ENCODE measurements around the gene MBD3L4. TPM values are rescaled to one million over a fixed set of nuclear protein-coding genes. Genes with fewer than 3 reads are reported as not detected.
"Not testable (repeated sequence)": the region's sequence is repeated elsewhere in the genome, so short reads cannot be mapped to it uniquely, and the experiment has no call there.

MBD3L4 gene
- polyA plus RNA-seq, 2 donors: not detected

DNA sequence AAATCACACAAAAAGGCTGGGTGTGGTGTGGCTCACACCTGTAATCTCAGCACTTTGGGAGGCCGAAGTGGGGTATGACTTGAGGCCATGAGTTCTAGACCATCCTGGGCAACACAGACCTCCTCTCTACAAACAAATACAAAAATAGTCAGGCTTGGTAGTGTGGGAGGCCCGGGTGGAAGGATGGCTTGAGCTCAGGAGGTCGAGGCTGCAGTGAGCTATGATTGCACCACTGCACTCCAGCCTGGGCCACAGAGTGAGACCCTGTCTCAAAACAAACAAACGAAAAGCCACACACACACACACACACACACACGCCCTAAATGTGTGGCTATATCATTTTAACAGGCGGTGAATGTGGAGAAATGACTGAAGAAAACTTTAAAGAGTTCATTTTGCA is 28.6 kb upstream of the MBD3L4 start:
- Histone ChIP-seq H3K27ac (ENCODE audit: low read depth in 2 of 2, low read length in 1 of 2) (no peak overlapping the region), H3K9me3 (ENCODE audit: control insufficient read depth in 2 of 2, insufficient read depth in 1 of 2, low read depth in 1 of 2, low read length in 1 of 2) (no peaks in the 10 kb centered on the region), H3K36me3 (ENCODE audit: control insufficient read depth in 2 of 2, insufficient read depth in 2 of 2, low read length in 1 of 2) (peaks cover 0 to 3% of the 10 kb centered on the region in 2 donors), H3K4me1 (ENCODE audit: control insufficient read depth in 2 of 2, insufficient read depth in 2 of 2, low read length in 1 of 2) (peaks cover 0 to 2% of the 10 kb centered on the region in 2 donors), H3K27me3 (ENCODE audit: control insufficient read depth in 1 of 2, insufficient read depth in 2 of 2, low read length in 2 of 2) (no peaks in the 10 kb centered on the region), H3K4me3 (ENCODE audit: low read depth in 1 of 2, low read length in 2 of 2) (no peak overlapping the region)
- 83 to 88% methylated on average over 6 of the region's 6 CpGs for WGBS, 2 donors

DNA sequence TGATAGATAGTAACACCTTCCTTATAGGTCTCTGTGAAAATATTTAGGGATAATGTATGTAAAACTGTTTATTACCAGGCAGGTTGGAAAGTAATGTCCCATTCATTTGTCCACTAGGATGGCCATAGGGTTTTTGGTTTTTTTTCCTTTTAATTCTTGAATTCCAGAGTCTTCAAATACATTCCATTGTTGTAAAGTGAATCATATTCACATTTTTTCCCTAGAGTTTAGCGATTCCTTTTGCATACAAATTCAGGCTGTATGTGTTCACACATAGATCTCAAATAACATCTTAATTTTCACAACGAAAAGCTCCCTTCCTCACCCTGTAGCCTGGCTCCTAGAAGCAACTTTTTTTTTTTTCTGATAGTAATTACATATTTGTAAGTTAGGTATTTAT is 27.7 kb upstream of the MBD3L4 start:
- Histone ChIP-seq H3K27me3 (ENCODE audit: control insufficient read depth in 1 of 2, insufficient read depth in 2 of 2, low read length in 2 of 2) (no peaks in the 10 kb centered on the region), H3K27ac (ENCODE audit: low read depth in 2 of 2, low read length in 1 of 2) (no peak overlapping the region), H3K9me3 (ENCODE audit: control insufficient read depth in 2 of 2, insufficient read depth in 1 of 2, low read depth in 1 of 2, low read length in 1 of 2) (no peaks in the 10 kb centered on the region), H3K4me1 (ENCODE audit: control insufficient read depth in 2 of 2, insufficient read depth in 2 of 2, low read length in 1 of 2) (peaks cover 0 to 2% of the 10 kb centered on the region in 2 donors), H3K36me3 (ENCODE audit: control insufficient read depth in 2 of 2, insufficient read depth in 2 of 2, low read length in 1 of 2) (peaks cover 0 to 3% of the 10 kb centered on the region in 2 donors), H3K4me3 (ENCODE audit: low read depth in 1 of 2, low read length in 2 of 2) (no peak overlapping the region)
- WGBS, 2 donors: 83 to 87% methylated on average over 2 of the region's 2 CpGs

DNA sequence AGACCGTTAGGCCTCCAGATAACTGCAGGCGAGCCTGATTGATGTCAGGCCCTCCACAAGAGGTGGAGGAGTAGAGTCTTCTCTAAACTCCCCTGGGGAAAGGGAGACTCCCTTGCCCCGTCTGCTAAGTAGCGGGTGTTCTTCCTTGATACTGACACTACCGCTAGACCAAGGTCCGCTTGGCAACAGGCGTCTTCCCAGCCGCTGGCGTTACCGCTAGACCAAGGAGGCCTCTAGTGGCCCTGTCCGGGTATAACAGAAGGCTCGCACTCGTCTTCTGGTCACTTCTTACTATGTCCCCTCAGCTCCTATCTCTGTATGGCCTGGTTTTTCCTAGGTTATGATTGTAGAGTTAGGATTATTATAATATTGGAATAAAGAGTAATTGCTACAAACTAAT is 27.1 kb upstream of the MBD3L4 start:
- WGBS, 2 donors: 52 to 62% methylated on average over 13 of the region's 13 CpGs
- H3K27ac ChIP-seq (ENCODE audit: low read depth in 2 of 2, low read length in 1 of 2); H3K4me3 ChIP-seq (ENCODE audit: low read depth in 1 of 2, low read length in 2 of 2); H3K36me3 ChIP-seq (ENCODE audit: control insufficient read depth in 2 of 2, insufficient read depth in 2 of 2, low read length in 1 of 2); H3K9me3 ChIP-seq (ENCODE audit: control insufficient read depth in 2 of 2, insufficient read depth in 1 of 2, low read depth in 1 of 2, low read length in 1 of 2); H3K4me1 ChIP-seq (ENCODE audit: control insufficient read depth in 2 of 2, insufficient read depth in 2 of 2, low read length in 1 of 2); H3K27me3 ChIP-seq (ENCODE audit: control insufficient read depth in 1 of 2, insufficient read depth in 2 of 2, low read length in 2 of 2): not testable (repeated sequence)

DNA sequence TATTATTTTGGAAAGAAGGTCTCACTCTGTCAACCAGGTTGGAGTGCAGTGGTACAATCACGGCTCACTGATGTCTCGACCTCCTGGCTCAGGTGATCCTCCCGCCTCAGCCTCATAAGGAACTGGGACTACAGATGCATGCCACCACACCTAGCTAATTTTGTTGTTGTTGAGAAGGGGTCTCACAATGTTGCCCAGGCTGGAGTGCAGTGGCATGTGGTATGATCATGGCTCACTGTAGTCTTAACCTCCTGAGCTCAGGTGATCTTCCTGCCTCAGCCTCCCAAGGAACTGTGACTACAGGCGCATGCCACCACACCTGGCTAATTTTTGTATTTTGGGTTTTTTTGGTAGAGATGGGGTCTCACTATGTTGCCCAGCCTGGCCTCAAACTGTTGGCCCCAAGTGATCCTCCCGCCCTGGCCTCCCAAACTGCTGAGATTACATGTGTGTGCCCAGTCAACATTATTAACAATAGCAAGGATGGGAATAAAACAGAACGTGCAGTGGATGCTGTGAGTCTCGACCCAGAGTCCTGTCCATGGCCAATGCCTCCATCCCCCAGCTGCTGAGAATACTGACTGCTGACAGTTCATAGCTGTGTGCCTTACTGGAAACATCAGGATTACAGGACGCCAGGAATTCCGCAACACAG is 23.9 kb upstream of the MBD3L4 start:
- H3K9me3 ChIP-seq (ENCODE audit: control insufficient read depth in 2 of 2, insufficient read depth in 1 of 2, low read depth in 1 of 2, low read length in 1 of 2): no peaks in the 10 kb centered on the region
- no peak overlapping the region for H3K27ac ChIP-seq (ENCODE audit: low read depth in 2 of 2, low read length in 1 of 2)
- H3K27me3 ChIP-seq (ENCODE audit: control insufficient read depth in 1 of 2, insufficient read depth in 2 of 2, low read length in 2 of 2): no peaks in the 10 kb centered on the region
- H3K36me3 ChIP-seq (ENCODE audit: control insufficient read depth in 2 of 2, insufficient read depth in 2 of 2, low read length in 1 of 2): no peaks in the 10 kb centered on the region
- H3K4me1 ChIP-seq (ENCODE audit: control insufficient read depth in 2 of 2, insufficient read depth in 2 of 2, low read length in 1 of 2): no peaks in the 10 kb centered on the region
- no peak overlapping the region for H3K4me3 ChIP-seq (ENCODE audit: low read depth in 1 of 2, low read length in 2 of 2)
- WGBS, 2 donors: 87 to 93% methylated on average over 9 of the region's 9 CpGs

DNA sequence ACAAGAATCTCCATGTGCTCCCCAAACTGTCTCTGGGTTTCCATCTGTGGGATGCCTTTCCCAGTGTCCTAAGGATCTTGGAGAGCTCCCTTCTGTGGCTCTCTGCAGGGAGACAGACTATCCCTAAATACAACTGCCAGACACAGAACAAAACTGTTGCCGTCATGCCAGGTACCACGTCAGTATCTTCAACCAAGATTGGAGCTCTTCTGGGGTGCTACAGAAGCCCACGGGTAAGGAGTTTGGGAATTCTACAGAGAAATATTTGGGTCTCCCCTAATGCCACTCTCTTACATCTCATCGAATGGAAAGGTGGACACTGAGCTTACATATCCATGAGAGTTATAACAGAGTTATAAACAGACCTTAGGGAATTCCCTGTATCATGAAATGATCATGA is 23.4 kb upstream of the MBD3L4 start:
- no peaks in the 10 kb centered on the region for H3K36me3 ChIP-seq (ENCODE audit: control insufficient read depth in 2 of 2, insufficient read depth in 2 of 2, low read length in 1 of 2)
- no peak overlapping the region for H3K4me3 ChIP-seq (ENCODE audit: low read depth in 1 of 2, low read length in 2 of 2)
- no peak overlapping the region for H3K27ac ChIP-seq (ENCODE audit: low read depth in 2 of 2, low read length in 1 of 2)
- WGBS, 2 donors: 83 to 85% methylated on average over 4 of the region's 4 CpGs
- no peaks in the 10 kb centered on the region for H3K4me1 ChIP-seq (ENCODE audit: control insufficient read depth in 2 of 2, insufficient read depth in 2 of 2, low read length in 1 of 2)
- H3K9me3 ChIP-seq (ENCODE audit: control insufficient read depth in 2 of 2, insufficient read depth in 1 of 2, low read depth in 1 of 2, low read length in 1 of 2): no peaks in the 10 kb centered on the region
- H3K27me3 ChIP-seq (ENCODE audit: control insufficient read depth in 1 of 2, insufficient read depth in 2 of 2, low read length in 2 of 2): no peaks in the 10 kb centered on the region

DNA sequence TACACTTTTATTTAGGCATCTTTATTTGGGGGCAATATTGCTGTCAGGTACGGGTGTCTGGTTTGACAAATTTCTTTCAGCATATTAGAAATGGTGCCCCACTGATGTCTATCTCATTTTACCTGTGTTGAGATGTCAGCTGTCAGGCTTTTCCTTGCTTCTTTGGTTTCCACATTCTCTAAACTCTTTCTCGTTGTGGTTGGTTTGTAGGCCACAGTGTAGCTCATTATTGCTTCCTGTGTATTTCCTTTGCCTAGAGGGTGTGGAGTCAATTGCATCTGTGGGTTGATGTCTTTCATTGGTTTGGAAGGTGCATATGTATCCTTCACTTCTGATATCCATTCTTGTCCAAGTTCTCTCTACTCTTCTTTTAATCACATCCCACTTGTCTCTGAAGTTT is 20.0 kb upstream of the MBD3L4 start:
- not testable (repeated sequence) for H3K27me3 ChIP-seq (ENCODE audit: control insufficient read depth in 1 of 2, insufficient read depth in 2 of 2, low read length in 2 of 2); H3K4me1 ChIP-seq (ENCODE audit: control insufficient read depth in 2 of 2, insufficient read depth in 2 of 2, low read length in 1 of 2); H3K9me3 ChIP-seq (ENCODE audit: control insufficient read depth in 2 of 2, insufficient read depth in 1 of 2, low read depth in 1 of 2, low read length in 1 of 2); H3K4me3 ChIP-seq (ENCODE audit: low read depth in 1 of 2, low read length in 2 of 2); H3K27ac ChIP-seq (ENCODE audit: low read depth in 2 of 2, low read length in 1 of 2); H3K36me3 ChIP-seq (ENCODE audit: control insufficient read depth in 2 of 2, insufficient read depth in 2 of 2, low read length in 1 of 2)
- WGBS, 2 donors: 53 to 64% methylated on average over 1 of the region's 2 CpGs

DNA sequence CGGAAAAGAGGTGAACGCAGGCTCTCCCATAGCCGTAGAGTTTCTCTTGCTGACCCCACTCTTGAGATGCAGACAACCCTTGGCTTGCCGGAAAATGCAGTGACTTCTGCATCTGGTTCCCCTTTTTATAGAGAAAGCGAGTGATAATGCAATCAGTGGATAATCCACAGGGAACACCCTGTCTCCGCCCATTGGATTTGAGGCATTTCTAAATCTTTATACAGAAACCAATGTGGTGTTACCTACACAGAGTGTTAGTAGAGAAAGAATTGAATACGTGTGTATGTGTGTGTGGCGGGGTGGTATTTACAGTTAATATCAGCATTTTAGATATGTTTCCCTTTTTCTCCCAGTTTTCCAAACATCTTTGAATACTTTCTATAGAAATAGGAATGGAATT is 18.6 kb upstream of the MBD3L4 start, which contains the start of gene MBD3L3:
TSS of gene MBD3L3 (minus strand) at position 101 of the 400 bp plus-strand sequence. CDS start at position 30, 71 bp downstream.
- H3K27ac ChIP-seq (ENCODE audit: low read depth in 2 of 2, low read length in 1 of 2); H3K36me3 ChIP-seq (ENCODE audit: control insufficient read depth in 2 of 2, insufficient read depth in 2 of 2, low read length in 1 of 2); H3K9me3 ChIP-seq (ENCODE audit: control insufficient read depth in 2 of 2, insufficient read depth in 1 of 2, low read depth in 1 of 2, low read length in 1 of 2); H3K27me3 ChIP-seq (ENCODE audit: control insufficient read depth in 1 of 2, insufficient read depth in 2 of 2, low read length in 2 of 2); H3K4me3 ChIP-seq (ENCODE audit: low read depth in 1 of 2, low read length in 2 of 2); H3K4me1 ChIP-seq (ENCODE audit: control insufficient read depth in 2 of 2, insufficient read depth in 2 of 2, low read length in 1 of 2): not testable (repeated sequence)
- WGBS, 2 donors: no CpG with 5 or more reads among the region's 8 CpGs

DNA sequence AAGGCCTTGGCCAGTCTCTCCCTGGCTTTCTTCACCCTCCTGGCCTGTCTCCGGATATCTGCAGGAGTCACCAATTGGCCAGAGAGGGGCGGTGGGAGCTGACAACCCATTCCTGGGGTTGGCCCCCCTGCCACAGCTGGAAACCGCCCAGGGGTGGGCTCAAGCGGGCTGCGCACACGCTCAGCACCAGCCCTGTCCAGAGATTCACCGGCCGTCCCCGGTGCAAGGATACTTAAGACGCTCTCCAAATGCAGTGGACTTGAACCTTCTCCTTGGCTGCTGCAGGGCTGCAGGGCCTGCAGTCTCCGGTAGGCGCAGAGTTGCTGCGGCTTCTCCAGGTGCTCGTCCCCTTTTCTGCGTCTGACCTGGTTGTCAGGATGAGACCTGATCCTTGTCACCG is 16.4 kb upstream of the MBD3L4 start:
- H3K4me3 ChIP-seq (ENCODE audit: low read depth in 1 of 2, low read length in 2 of 2); H3K27me3 ChIP-seq (ENCODE audit: control insufficient read depth in 1 of 2, insufficient read depth in 2 of 2, low read length in 2 of 2); H3K36me3 ChIP-seq (ENCODE audit: control insufficient read depth in 2 of 2, insufficient read depth in 2 of 2, low read length in 1 of 2); H3K4me1 ChIP-seq (ENCODE audit: control insufficient read depth in 2 of 2, insufficient read depth in 2 of 2, low read length in 1 of 2); H3K27ac ChIP-seq (ENCODE audit: low read depth in 2 of 2, low read length in 1 of 2); H3K9me3 ChIP-seq (ENCODE audit: control insufficient read depth in 2 of 2, insufficient read depth in 1 of 2, low read depth in 1 of 2, low read length in 1 of 2): not testable (repeated sequence)
- 82 to 92% methylated on average over 8 of the region's 16 CpGs for WGBS, 2 donors

DNA sequence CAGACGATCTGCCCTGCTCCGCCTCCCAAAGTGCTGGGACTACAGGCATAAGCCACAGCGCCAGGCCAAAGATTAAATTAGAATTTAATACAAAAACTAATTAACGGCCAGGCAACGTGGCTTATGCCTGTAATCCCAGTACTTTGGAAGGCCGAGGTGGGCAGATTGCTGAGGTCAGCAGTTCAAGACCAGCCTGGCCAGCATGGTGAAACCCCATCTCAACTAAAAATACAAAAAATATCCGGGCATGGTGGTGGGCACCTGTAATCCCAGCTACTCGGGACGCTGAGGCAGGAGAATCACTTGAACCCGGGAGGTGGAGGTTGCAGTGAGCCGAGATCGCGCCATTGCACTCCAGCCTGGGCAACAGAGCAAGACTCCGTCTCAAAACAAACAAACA is 15.7 kb upstream of the MBD3L4 start:
- 92 to 93% methylated on average over 12 of the region's 14 CpGs for WGBS, 2 donors
- not testable (repeated sequence) for H3K27ac ChIP-seq (ENCODE audit: low read depth in 2 of 2, low read length in 1 of 2); H3K36me3 ChIP-seq (ENCODE audit: control insufficient read depth in 2 of 2, insufficient read depth in 2 of 2, low read length in 1 of 2); H3K9me3 ChIP-seq (ENCODE audit: control insufficient read depth in 2 of 2, insufficient read depth in 1 of 2, low read depth in 1 of 2, low read length in 1 of 2); H3K4me1 ChIP-seq (ENCODE audit: control insufficient read depth in 2 of 2, insufficient read depth in 2 of 2, low read length in 1 of 2); H3K27me3 ChIP-seq (ENCODE audit: control insufficient read depth in 1 of 2, insufficient read depth in 2 of 2, low read length in 2 of 2); H3K4me3 ChIP-seq (ENCODE audit: low read depth in 1 of 2, low read length in 2 of 2)

DNA sequence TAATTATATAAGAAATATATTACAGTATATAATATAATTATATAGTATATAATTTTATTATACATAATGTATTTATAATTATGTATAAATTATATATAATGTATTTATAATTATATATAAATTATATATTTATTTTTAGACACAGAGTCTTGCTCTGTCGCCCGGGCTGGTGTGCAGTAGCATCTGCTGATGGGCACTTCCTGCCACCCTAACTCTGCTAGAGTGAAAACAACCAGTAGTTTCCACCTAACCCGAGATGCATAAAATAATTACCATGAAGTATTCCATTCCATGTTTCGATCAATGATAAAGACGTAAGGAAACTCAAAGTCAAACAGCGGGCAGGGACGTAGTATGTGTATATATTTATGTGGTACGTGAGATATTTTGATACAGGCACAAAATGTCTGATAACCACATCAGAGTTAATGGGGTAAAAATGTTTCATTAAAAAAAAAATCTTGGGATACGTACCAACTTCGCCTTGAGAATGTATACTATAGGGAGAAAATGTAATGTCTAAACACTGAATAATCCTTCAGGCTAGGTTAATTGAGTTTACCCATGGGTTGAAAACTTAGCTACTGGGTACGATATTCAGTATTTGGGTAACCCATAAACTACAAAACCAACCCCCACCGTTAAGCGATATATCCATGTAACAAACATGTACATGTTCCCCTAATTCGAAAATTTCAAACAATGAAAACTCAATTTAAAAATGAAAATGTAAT is 14.8 kb upstream of the MBD3L4 start:
- WGBS, 2 donors: 94% methylated on average over 12 of the region's 14 CpGs

More for the DNA sequence above, 14.8 kb upstream of the MBD3L4 start:
- H3K4me1 ChIP-seq (ENCODE audit: control insufficient read depth in 2 of 2, insufficient read depth in 2 of 2, low read length in 1 of 2); H3K27me3 ChIP-seq (ENCODE audit: control insufficient read depth in 1 of 2, insufficient read depth in 2 of 2, low read length in 2 of 2); H3K9me3 ChIP-seq (ENCODE audit: control insufficient read depth in 2 of 2, insufficient read depth in 1 of 2, low read depth in 1 of 2, low read length in 1 of 2); H3K36me3 ChIP-seq (ENCODE audit: control insufficient read depth in 2 of 2, insufficient read depth in 2 of 2, low read length in 1 of 2); H3K27ac ChIP-seq (ENCODE audit: low read depth in 2 of 2, low read length in 1 of 2); H3K4me3 ChIP-seq (ENCODE audit: low read depth in 1 of 2, low read length in 2 of 2): not testable (repeated sequence)
